HL-60 (cell line): ENCODE measurements around the gene EGFL7.

Source experiments
- GABPA ChIP-seq: IDR thresholded peaks from 2 replicates; pipeline ENCODE4 v1.6.1; 2012; ENCODE audit warnings: low read depth
- POLR2AphosphoS5 ChIP-seq: IDR thresholded peaks from 2 replicates; pipeline ENCODE4 v1.6.1; 2012; ENCODE audit warnings: low read depth
- SPI1 ChIP-seq: IDR thresholded peaks from 2 replicates; pipeline ENCODE4 v1.6.1; 2012; ENCODE audit warnings: low read depth, mild to moderate bottlenecking, borderline replicate concordance
- TF ChIP-seq, protein P1 (sequence below): IDR thresholded peaks from one replicate; pipeline ENCODE4 v1.5.1; 2011; ENCODE audit warnings: low read length, control low read depth, inconsistent platforms; ENCODE audit not compliant: insufficient read depth
- TF ChIP-seq, protein P2 (sequence below): IDR thresholded peaks from 2 replicates; pipeline ENCODE4 v1.6.1; 2012; ENCODE audit warnings: low read depth; ENCODE audit not compliant: insufficient replicate concordance

DNA sequence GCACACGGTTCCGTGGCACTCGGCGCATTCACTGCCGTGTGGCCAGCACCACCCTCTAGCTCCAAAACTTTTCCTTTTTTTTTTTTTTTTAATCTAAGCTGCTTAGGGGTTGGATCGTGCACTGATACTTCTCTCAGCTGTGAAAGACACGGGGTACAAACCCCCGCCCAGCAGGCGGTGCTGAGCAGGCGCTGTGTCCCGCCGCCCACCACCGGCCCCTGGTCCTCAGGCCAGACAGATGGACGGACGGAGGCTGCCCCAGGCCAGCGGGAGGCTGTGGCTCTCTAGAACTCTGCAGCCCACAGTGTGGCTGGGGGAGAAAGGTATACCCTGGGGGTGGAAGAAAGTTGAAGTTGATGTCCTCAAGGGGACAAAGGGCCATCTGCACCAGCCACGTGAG is 18.3 kb downstream of the EGFL7 start:
- TF ChIP-seq POLR2AphosphoS5 (no peak), GABPA (no peak), SPI1 (no peak)
- TF ChIP-seq, protein P1, sequence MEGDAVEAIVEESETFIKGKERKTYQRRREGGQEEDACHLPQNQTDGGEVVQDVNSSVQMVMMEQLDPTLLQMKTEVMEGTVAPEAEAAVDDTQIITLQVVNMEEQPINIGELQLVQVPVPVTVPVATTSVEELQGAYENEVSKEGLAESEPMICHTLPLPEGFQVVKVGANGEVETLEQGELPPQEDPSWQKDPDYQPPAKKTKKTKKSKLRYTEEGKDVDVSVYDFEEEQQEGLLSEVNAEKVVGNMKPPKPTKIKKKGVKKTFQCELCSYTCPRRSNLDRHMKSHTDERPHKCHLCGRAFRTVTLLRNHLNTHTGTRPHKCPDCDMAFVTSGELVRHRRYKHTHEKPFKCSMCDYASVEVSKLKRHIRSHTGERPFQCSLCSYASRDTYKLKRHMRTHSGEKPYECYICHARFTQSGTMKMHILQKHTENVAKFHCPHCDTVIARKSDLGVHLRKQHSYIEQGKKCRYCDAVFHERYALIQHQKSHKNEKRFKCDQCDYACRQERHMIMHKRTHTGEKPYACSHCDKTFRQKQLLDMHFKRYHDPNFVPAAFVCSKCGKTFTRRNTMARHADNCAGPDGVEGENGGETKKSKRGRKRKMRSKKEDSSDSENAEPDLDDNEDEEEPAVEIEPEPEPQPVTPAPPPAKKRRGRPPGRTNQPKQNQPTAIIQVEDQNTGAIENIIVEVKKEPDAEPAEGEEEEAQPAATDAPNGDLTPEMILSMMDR = no peak
- TF ChIP-seq, protein P2, sequence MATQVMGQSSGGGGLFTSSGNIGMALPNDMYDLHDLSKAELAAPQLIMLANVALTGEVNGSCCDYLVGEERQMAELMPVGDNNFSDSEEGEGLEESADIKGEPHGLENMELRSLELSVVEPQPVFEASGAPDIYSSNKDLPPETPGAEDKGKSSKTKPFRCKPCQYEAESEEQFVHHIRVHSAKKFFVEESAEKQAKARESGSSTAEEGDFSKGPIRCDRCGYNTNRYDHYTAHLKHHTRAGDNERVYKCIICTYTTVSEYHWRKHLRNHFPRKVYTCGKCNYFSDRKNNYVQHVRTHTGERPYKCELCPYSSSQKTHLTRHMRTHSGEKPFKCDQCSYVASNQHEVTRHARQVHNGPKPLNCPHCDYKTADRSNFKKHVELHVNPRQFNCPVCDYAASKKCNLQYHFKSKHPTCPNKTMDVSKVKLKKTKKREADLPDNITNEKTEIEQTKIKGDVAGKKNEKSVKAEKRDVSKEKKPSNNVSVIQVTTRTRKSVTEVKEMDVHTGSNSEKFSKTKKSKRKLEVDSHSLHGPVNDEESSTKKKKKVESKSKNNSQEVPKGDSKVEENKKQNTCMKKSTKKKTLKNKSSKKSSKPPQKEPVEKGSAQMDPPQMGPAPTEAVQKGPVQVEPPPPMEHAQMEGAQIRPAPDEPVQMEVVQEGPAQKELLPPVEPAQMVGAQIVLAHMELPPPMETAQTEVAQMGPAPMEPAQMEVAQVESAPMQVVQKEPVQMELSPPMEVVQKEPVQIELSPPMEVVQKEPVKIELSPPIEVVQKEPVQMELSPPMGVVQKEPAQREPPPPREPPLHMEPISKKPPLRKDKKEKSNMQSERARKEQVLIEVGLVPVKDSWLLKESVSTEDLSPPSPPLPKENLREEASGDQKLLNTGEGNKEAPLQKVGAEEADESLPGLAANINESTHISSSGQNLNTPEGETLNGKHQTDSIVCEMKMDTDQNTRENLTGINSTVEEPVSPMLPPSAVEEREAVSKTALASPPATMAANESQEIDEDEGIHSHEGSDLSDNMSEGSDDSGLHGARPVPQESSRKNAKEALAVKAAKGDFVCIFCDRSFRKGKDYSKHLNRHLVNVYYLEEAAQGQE = no peak
